Skin epidermis (tissue), 12 donors: ENCODE measurements around the gene TUBAL3.
A peak's percentile ranks its signal among the peaks of the same experiment; 100 is the strongest.
"Not testable (repeated sequence)": the region's sequence is repeated elsewhere in the genome, so short reads cannot be mapped to it uniquely, and the experiment has no call there.

ENCODE experiments used
- H3K27ac ChIP-seq, 21 experiments: fragments of 200-600 bp; sonication (generic) in 11 of 21; one replicate each; pipeline ENCODE4 v1.5.0; 2020; ENCODE audit warnings: mild to moderate bottlenecking in 3 of 21, inconsistent platforms in 2 of 21, moderate library complexity in 2 of 21
- H3K4me3 ChIP-seq, 7 experiments: fragments of 200-600 bp; sonication (generic) in 2 of 7; one replicate each; pipeline ENCODE4 v1.5.0; 2020; ENCODE audit warnings: inconsistent platforms in 2 of 7, mild to moderate bottlenecking in 2 of 7, moderate library complexity in 1 of 7

Gene TUBAL3

DNA sequence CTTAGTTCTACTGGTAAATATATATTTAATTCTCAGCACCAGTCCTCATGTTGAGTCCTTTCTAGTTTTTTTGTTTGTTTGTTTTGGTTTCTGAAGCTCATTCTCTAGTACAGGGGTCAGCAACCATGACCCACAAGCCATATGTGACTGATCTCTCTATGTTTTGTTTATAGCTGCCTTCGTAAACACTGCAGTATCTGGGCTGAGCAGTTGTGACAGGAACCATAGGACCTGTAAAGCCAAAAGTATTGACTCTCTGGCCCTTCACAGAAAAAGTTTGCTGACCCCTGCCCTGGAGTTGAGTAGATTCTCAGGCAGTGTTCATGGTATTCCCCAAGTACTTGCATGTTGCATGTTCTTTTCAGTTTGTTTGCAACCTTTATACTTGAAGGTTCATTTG, 28.6 kb upstream of the TUBAL3 start:
- no peak overlapping the region for H3K27ac ChIP-seq

GRCh38 chr10:5428133-5428532, 23.5 kb upstream of the TUBAL3 start:
- Histone ChIP-seq H3K27ac (no peak overlapping the region), H3K4me3 (no peak overlapping the region)

More for the DNA sequence above, 28.6 kb upstream of the TUBAL3 start:
- no peak overlapping the region for H3K4me3 ChIP-seq

DNA sequence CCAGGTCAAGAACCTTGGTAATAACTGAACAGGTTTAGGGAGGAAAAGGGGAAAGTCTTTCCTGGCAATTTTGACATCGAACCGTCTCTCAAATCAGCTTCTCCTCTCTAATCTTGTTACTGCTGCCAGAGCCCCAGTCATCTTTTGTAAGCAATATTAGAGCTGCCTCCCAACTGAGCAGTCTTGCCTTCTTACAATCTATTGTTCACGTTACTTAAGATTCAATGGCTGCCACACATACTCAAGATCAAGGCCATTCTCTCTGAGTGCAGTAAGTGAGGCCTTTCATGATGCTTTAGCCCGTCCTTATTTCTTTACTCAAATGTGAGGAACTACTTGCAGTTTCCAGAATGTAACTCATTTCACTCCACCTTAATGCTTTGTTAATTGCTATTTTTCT, 20.1 kb upstream of the TUBAL3 start:
- Histone ChIP-seq H3K4me3 (no peak overlapping the region), H3K27ac (peak overlapping the region in 1 of 21 experiments; percentile 36)

DNA sequence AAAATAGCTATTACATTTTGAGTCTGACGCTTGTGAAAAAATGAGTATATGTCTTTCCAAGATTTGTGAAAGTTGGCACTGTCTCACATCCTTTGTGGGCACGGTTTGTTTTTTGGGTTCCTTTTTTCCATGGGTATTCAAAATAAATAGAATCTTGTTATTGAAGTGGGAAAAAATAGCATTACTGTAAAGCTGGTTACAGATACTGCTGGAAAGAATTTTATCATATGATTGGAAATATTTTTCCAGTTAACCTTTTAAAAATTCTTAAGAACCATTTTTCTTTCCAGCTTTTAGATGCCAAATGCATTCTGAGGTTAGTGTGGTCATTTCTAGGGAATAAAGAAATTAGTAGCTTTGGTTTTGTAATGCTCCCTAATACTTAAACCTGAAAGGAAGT, 19.1 kb upstream of the TUBAL3 start:
- no peak overlapping the region for H3K27ac ChIP-seq
- no peak overlapping the region for H3K4me3 ChIP-seq

GRCh38 chr10:5419466-5420094, 15.0 kb upstream of the TUBAL3 start:
- Histone ChIP-seq H3K4me3 (no peak overlapping the region), H3K27ac (no peak overlapping the region)

- Histone ChIP-seq H3K27ac (no peak overlapping the region), H3K4me3 (no peak overlapping the region)
Observed at GRCh38 chr10:5418584-5418983, 14.0 kb upstream of the TUBAL3 start.

DNA sequence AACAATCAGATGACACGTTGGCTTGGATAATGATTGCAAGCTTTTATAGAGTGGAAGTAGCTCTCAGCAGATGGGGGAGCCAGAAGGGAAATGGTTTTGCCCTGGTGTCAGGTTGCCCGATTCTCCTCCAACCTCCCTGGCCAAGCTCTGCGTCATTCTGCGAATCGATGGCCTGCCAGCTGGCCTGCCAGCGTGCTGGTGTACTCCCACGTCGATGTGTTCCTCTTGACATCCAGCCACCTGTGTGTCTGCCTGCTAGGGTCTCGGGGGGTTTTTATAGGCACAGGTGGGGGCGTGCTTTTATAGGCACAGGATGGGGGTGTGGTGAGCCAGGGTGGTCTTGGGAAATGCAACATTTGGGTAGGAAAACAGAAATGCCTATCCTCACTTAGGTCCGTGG, 12.4 kb upstream of the TUBAL3 start:
- no peak overlapping the region for H3K4me3 ChIP-seq
- H3K27ac ChIP-seq: no peak overlapping the region

DNA sequence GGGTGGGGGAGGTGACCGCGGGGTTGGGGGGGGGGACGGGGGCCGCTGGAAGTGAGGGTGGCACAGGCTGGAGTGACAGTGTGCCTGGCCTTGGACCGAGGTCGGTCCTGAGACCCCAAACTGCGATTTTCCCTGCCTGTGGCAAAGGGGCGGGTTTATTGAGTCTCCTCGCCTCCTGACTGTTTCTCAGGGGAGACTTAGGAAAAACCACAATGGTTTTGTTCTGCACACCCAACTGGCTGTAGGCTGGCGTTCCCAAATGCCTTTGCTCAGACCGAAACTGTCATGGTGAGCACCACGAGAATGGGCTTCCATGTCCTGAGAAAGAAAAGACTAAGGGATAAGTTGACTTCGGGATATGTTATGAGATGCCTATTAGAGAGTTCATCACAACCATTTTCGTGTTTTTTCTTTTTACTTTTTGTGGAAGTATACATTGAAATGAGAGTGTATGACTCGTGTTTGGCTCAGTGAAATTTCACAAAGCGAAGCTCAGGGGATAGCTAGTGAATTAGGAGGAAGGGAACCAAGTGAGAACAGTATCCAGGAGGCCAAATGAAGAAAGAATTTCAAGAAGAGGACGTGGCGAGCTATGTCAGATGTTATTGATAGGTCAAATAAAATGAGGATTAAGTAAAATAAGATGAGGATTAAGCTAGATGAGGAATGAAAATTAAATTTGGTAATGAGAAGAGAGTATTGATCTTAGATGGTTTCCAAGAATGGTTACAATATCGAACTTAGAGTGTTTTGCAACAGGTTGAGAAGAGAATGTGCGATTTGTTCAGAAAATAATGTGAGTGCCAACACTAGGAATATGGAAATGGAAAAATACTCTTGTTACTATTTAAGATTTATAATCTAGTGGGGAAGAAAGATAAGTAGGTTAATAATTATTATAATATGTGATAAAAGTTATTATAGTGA, 8.6 kb upstream of the TUBAL3 start:
- Histone ChIP-seq H3K4me3 (peak overlapping the region; percentile 62 to 90 (median 77)), H3K27ac (peak overlapping the region in 13 of 21 experiments; percentile 44 to 86 (median 68))

DNA sequence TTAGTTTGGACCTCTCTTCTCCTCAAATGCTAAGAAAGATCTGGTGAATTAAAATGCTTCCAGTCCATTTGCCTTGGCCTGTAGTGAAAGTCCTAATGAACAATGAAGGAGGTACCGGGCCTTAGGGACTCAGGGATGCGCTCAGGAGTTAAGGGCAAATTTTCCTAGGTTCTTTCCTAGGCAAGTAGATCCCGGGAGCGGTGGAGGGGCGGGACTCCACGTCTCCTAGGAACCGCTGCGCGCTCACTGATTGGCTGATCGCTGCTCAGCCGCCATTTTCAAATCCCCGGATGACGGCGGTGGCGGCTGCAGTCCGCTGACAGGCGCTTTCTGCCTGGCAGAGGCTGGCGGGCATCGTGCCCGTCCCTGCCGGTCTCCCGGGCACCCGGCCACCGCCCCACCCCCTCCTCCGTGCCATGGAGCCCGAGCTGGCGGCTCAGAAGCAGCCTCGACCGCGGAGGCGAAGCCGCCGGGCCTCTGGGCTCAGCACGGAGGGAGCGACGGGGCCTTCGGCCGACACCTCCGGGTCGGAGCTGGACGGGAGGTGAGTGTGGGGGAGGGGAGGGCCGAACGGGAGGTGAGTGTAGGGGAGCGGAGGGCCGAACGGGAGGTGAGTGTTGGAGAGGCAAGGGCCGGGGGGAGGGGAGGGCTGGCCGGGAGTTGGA, 7.8 kb upstream of the TUBAL3 start, which contains the start of gene NET1:
Gene NET1, plus strand, starts transcription at position 281 of the 665 bp plus-strand sequence. Its CDS starts 136 bp downstream, at position 417.
- H3K27ac ChIP-seq: peak within 1 kb of the TSS in 15 of 21 experiments; percentile 44 to 86 (median 68)
- peak within 1 kb of the TSS; percentile 62 to 90 (median 77) for H3K4me3 ChIP-seq

- Histone ChIP-seq H3K27ac (peak overlapping the region in 7 of 21 experiments; percentile 63 to 86 (median 73)), H3K4me3 (peak overlapping the region in 6 of 7 experiments; percentile 62 to 90 (median 80))
Observed at GRCh38 chr10:5411941-5412276, 7.3 kb upstream of the TUBAL3 start.

DNA sequence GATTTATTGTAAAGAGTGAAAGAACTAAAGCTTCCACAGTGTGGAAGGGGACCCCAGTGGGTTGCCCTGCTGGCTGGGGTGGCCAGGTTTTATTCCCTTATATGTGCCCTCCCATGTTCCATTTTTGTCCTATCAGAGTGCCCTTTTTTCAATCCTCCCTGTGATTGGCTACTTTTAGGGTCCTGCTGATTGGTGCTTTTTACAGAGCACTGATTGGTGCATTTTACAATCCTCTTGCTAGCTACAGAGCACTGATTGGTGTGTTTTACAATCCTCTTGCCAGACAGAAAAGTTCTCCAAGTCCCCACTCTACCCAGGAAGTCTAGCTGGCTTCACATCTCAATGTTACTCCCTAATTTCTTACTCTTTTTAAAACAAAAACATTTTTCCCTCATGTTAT, 6.2 kb upstream of the TUBAL3 start:
- not testable (repeated sequence) for H3K27ac ChIP-seq, H3K4me3 ChIP-seq

- Histone ChIP-seq H3K27ac (no peak overlapping the region), H3K4me3 (no peak overlapping the region)
Observed at GRCh38 chr10:5406918-5407317, 2.3 kb upstream of the TUBAL3 start.

DNA sequence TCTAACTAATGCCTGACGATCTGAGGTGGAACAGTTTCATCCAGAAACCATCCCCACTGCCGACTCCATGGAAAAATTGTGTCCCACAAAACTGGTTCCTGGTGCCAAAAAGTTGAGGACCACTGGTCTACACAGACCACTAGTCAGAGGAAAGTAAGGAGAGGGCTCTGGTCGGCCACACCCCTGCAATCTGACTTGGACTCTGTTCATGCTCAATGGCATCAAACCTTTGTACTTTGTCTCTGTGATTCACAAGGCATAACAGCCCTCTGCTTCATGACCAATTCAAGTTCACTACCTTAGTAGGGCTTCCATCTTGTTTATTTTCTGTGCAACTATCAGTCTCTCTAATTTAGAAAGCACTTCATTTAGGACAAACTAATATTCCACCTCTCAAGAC, 1.8 kb downstream of the TUBAL3 start:
- no peak overlapping the region for H3K27ac ChIP-seq
- no peak overlapping the region for H3K4me3 ChIP-seq

DNA sequence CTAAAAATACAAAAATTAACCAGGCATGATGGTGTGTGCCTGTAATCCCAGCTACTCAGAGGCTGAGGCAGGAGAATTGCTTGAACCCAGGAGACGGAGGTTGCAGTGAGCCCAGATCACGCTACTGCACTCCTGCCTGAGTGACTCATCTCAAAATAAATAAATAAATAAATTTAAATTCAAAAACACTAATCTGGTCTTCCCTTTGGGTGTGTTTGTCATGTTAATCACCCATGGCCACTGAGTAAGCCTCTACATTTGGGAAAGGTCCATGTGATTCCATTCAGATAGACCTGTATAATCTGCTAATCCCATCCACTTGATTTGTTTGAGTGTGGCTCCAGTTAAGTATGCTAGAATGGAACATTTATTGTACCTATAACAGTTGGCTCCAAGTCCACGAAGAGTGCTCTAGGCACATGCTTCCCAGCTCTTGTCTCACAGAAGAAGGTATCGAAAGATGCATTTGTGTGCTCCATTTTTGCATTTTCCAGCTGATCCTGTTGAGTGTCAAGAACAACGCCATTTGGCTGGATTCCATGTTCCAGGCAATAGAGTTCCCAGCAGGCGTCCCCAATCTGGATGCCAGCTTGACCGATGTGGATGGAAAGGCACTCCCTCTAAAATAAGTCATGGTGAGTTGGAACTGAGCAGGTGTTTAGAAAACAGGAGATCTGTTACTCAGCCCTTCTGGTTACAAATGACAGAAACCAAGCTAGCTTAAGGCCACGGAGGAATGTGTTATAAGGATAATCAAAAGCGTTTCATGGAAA, 4.0 kb downstream of the TUBAL3 start:
- H3K4me3 ChIP-seq: no peak overlapping the region
- no peak overlapping the region for H3K27ac ChIP-seq

- Histone ChIP-seq H3K27ac (no peak overlapping the region), H3K4me3 (no peak overlapping the region)
Observed at GRCh38 chr10:5399332-5399731, 5.3 kb downstream of the TUBAL3 start.

DNA sequence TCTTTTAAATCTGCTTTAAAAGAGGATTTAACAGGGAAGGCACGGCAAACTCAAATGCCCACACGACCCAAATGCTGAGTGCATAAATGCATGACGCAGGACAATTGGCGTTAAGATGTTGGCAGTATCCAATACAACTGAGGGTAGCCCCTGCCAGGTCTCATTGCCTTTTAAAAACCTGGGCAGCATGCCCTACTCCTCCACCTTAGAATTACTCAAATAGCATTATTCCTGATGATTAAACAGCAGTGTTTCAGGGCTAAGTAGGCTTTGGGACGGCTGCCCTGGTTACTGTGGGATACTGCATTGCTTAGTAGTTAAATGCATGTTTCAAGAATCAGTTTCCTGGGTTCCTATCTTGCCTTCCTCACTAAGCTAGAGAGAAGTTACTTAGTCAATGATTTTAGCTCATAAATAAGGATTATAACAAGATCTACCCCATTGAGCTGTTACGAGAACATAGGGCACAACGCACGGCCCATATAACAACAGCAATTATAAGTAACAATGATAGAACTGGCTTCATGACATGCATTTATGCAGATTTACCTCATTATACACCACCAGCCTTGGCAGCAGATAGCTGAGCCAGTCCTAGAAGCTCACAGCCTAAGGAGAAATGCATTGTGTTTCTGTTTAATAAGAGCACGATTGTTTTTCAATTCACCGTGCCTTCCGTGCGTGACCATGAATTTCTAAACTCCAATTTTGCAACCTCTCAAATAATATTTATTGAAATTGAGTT, 7.9 kb downstream of the TUBAL3 start:
- Histone ChIP-seq H3K27ac (no peak overlapping the region), H3K4me3 (no peak overlapping the region)

GRCh38 chr10:5395168-5395567, 9.5 kb downstream of the TUBAL3 start:
- H3K27ac ChIP-seq: no peak overlapping the region
- H3K4me3 ChIP-seq: no peak overlapping the region

DNA sequence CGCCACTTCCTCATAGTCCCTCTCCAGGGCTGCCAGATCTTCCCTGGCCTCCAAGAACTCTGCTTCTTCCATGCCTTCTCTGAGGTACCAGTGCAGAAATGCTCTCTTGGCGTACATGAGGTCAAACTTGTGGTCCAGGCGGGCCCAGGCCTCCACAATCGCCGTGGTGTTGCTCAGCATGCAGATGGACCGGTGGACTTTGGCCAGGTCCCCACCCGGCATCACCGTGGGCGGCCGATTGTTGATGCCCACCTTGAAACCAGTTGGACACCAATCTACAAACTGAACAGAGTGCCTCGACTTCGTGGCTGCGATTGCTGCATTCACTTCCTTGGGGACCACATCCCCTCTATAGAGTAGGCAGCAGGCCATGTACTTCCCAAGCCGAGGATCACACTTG, 11.1 kb downstream of the TUBAL3 start:
- Histone ChIP-seq H3K4me3 (no peak overlapping the region), H3K27ac (no peak overlapping the region)

DNA sequence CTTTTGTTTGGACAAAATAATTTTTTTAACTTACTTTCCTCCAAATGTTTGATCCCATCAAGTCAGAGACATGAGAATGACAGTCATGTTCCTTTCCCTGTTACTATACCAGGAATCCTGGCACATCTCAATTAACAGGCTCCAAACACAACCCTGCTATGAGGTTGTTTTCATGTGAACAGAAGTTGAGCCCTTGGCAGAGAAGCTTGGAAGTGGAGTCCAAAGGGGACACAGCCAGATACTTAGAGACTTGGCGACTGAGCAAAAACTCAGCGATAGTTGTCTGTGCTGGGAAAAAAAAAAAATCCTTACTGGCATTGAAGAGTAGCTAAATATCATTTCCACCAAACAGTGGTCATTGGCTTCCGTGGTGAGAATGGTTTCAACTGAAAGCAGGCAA, 12.8 kb downstream of the TUBAL3 start:
- H3K4me3 ChIP-seq: no peak overlapping the region
- H3K27ac ChIP-seq: no peak overlapping the region
